ENCODE results near the gene IRF6.

The IRF6 gene

GRCh38 chr1:209785592-209785991 lies 20.4 kb downstream of the IRF6 start:
- no peaks in the 10 kb centered on the region for H3K4me1 ChIP-seq (ENCODE audit: insufficient read depth, low read length)
- H3K4me3 ChIP-seq (ENCODE audit: low read length) = no peak overlapping the region
- peaks cover 9% of the 10 kb centered on the region; the same call in 1 of the 2 replicates for H3K36me3 ChIP-seq (ENCODE audit: insufficient read depth, low read depth, low read length)
- no peak overlapping the region for H3K27ac ChIP-seq (ENCODE audit: low read length)
- H3K9ac ChIP-seq (ENCODE audit: low read depth, low read length) = no peak overlapping the region
- peaks cover 28% of the 10 kb centered on the region; the same call in 1 of the 2 replicates for H3K27me3 ChIP-seq (ENCODE audit: insufficient read depth, low read length)
- H3K9me3 ChIP-seq (ENCODE audit: insufficient read depth, low read depth, low read length) = no peaks in the 10 kb centered on the region; the same call in 1 of the 2 replicates

GRCh38 chr1:209784265-209785169 lies 21.4 kb downstream of the IRF6 start, which contains the start of gene C1orf74:
Gene C1orf74, minus strand, starts transcription at chr1:209784559. Its CDS starts 925 bp downstream, at chr1:209783634.
- Histone ChIP-seq H3K36me3 (ENCODE audit: insufficient read depth, low read depth, low read length) (peaks cover 5% of the 10 kb centered on the region; the same call in 1 of the 2 replicates), H3K9me3 (ENCODE audit: insufficient read depth, low read depth, low read length) (no peaks in the 10 kb centered on the region; the same call in 1 of the 2 replicates), H3K4me1 (ENCODE audit: insufficient read depth, low read length) (no peaks in the 10 kb centered on the region), H3K9ac (ENCODE audit: low read depth, low read length) (peak within 1 kb of the TSS; percentile 97), H3K27ac (ENCODE audit: low read length) (peak within 1 kb of the TSS; percentile 66), H3K27me3 (ENCODE audit: insufficient read depth, low read length) (peaks cover 28% of the 10 kb centered on the region; the same call in 1 of the 2 replicates), H3K4me3 (ENCODE audit: low read length) (peak within 1 kb of the TSS; percentile 98)

DNA sequence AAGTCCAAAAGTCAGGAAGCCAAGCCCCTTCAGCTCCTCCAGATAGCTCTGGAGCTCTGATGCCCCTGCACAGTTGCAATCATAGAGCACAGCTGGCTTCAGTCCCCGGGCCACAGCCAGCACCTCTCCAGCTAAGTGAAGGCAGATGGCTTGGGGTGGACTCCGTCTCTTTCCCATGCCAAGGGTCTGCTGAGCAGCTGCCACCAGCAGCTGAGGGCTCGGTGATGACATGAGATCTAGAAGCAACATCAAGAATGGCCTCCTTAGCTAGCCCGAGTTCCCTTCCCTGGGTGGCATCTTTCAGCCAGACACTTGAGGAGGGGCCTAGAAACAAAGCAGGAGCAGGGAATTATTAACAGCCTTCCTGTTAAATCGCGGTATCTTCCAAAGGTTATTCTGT lies 22.6 kb downstream of the IRF6 start:
- Histone ChIP-seq H3K27ac (ENCODE audit: low read length) (no peak overlapping the region), H3K4me3 (ENCODE audit: low read length) (peak overlapping the region; percentile 98), H3K9ac (ENCODE audit: low read depth, low read length) (peak overlapping the region; percentile 97; the same call in 1 of the 2 replicates)

DNA sequence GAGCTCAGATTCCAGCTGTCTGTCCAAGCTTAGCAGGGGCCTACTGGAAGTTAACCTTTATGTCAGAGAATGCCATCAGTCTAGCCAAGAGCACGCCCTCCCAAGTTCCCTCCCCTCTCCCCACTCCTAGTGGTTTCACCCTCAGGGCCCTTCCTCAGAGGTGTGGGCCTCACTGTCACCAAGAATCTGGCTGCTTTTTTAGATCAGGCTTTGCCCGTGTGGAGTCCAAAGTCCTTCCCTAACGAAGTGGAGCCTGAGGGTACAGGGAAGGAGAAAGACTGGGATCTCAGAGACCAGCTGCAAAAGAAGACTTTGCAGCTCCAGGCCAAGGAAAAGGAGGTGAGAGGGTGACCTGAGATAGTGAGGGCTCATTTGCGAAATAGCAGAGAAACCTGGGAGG lies 25.7 kb downstream of the IRF6 start:
- Histone ChIP-seq H3K36me3 (ENCODE audit: insufficient read depth, low read depth, low read length) (peaks cover 5% of the 10 kb centered on the region; the same call in 1 of the 2 replicates), H3K4me3 (ENCODE audit: low read length) (no peak overlapping the region), H3K4me1 (ENCODE audit: insufficient read depth, low read length) (no peaks in the 10 kb centered on the region), H3K9me3 (ENCODE audit: insufficient read depth, low read depth, low read length) (no peaks in the 10 kb centered on the region; the same call in 1 of the 2 replicates), H3K27me3 (ENCODE audit: insufficient read depth, low read length) (0 out of 2 replicates have a peak, but pooled peaks cover under 1% of the 10 kb centered on the region), H3K9ac (ENCODE audit: low read depth, low read length) (no peak overlapping the region), H3K27ac (ENCODE audit: low read length) (no peak overlapping the region)

More for the DNA sequence above, 22.6 kb downstream of the IRF6 start:
- Histone ChIP-seq H3K4me1 (ENCODE audit: insufficient read depth, low read length) (no peaks in the 10 kb centered on the region), H3K36me3 (ENCODE audit: insufficient read depth, low read depth, low read length) (peaks cover 5% of the 10 kb centered on the region; the same call in 1 of the 2 replicates), H3K9me3 (ENCODE audit: insufficient read depth, low read depth, low read length) (no peaks in the 10 kb centered on the region; the same call in 1 of the 2 replicates), H3K27me3 (ENCODE audit: insufficient read depth, low read length) (peaks cover 28% of the 10 kb centered on the region; the same call in 1 of the 2 replicates)

GRCh38 chr1:209778102-209778501 lies 27.8 kb downstream of the IRF6 start:
- Histone ChIP-seq H3K36me3 (ENCODE audit: insufficient read depth, low read depth, low read length) (peaks cover 4% of the 10 kb centered on the region; the same call in 1 of the 2 replicates), H3K4me3 (ENCODE audit: low read length) (no peak overlapping the region), H3K27me3 (ENCODE audit: insufficient read depth, low read length) (0 out of 2 replicates have a peak, but pooled peaks cover 4% of the 10 kb centered on the region), H3K9ac (ENCODE audit: low read depth, low read length) (no peak overlapping the region), H3K27ac (ENCODE audit: low read length) (no peak overlapping the region), H3K9me3 (ENCODE audit: insufficient read depth, low read depth, low read length) (no peaks in the 10 kb centered on the region), H3K4me1 (ENCODE audit: insufficient read depth, low read length) (no peaks in the 10 kb centered on the region)

- H3K36me3 ChIP-seq (ENCODE audit: insufficient read depth, low read depth, low read length) = no peaks in the 10 kb centered on the region
- no peak overlapping the region for H3K9ac ChIP-seq (ENCODE audit: low read depth, low read length)
- no peak overlapping the region for H3K27ac ChIP-seq (ENCODE audit: low read length)
- H3K4me3 ChIP-seq (ENCODE audit: low read length) = no peak overlapping the region
- no peaks in the 10 kb centered on the region for H3K4me1 ChIP-seq (ENCODE audit: insufficient read depth, low read length)
- 0 out of 2 replicates have a peak, but pooled peaks cover 5% of the 10 kb centered on the region for H3K27me3 ChIP-seq (ENCODE audit: insufficient read depth, low read length)
- H3K9me3 ChIP-seq (ENCODE audit: insufficient read depth, low read depth, low read length) = no peaks in the 10 kb centered on the region
Measured at GRCh38 chr1:209777587-209777986, 28.4 kb downstream of the IRF6 start.

DNA sequence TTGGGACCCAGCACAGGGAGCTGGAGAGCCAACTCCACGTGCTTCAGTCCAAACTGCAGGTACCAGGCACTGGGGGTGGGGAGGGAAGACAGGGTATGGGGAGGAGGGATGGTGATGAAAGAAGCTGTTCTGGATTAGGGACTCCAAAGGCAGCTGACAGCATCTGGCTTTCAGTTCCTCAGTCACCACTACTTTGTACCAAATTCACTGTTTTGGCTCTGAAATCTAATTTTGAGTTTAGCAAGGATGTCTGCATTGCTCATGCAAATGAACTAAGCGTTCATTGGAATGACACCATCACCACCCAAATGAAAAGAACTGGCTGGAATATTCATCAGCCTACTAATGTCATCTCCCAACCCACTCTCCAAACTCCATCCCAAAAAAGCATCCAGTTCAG lies 30.3 kb downstream of the IRF6 start:
- 0 out of 2 replicates have a peak, but pooled peaks cover 5% of the 10 kb centered on the region for H3K27me3 ChIP-seq (ENCODE audit: insufficient read depth, low read length)
- H3K36me3 ChIP-seq (ENCODE audit: insufficient read depth, low read depth, low read length) = no peaks in the 10 kb centered on the region
- peaks cover 7% of the 10 kb centered on the region; the same call in 1 of the 2 replicates for H3K9me3 ChIP-seq (ENCODE audit: insufficient read depth, low read depth, low read length)
- no peak overlapping the region for H3K27ac ChIP-seq (ENCODE audit: low read length)
- no peak overlapping the region for H3K9ac ChIP-seq (ENCODE audit: low read depth, low read length)
- H3K4me3 ChIP-seq (ENCODE audit: low read length) = no peak overlapping the region
- no peaks in the 10 kb centered on the region for H3K4me1 ChIP-seq (ENCODE audit: insufficient read depth, low read length)

- H3K9me3 ChIP-seq (ENCODE audit: insufficient read depth, low read depth, low read length) = peaks cover 7% of the 10 kb centered on the region; the same call in 1 of the 2 replicates
- H3K4me1 ChIP-seq (ENCODE audit: insufficient read depth, low read length) = no peaks in the 10 kb centered on the region
- H3K27ac ChIP-seq (ENCODE audit: low read length) = no peak overlapping the region
- 0 out of 2 replicates have a peak, but pooled peaks cover 5% of the 10 kb centered on the region for H3K27me3 ChIP-seq (ENCODE audit: insufficient read depth, low read length)
- H3K36me3 ChIP-seq (ENCODE audit: insufficient read depth, low read depth, low read length) = no peaks in the 10 kb centered on the region
- H3K4me3 ChIP-seq (ENCODE audit: low read length) = no peak overlapping the region
- H3K9ac ChIP-seq (ENCODE audit: low read depth, low read length) = no peak overlapping the region
Measured at GRCh38 chr1:209774592-209774991, 31.4 kb downstream of the IRF6 start.

- Histone ChIP-seq H3K27ac (ENCODE audit: low read length) (no peak overlapping the region), H3K4me1 (ENCODE audit: insufficient read depth, low read length) (no peaks in the 10 kb centered on the region), H3K9me3 (ENCODE audit: insufficient read depth, low read depth, low read length) (peaks cover 7% of the 10 kb centered on the region; the same call in 1 of the 2 replicates), H3K9ac (ENCODE audit: low read depth, low read length) (no peak overlapping the region), H3K4me3 (ENCODE audit: low read length) (no peak overlapping the region), H3K27me3 (ENCODE audit: insufficient read depth, low read length) (0 out of 2 replicates have a peak, but pooled peaks cover 5% of the 10 kb centered on the region), H3K36me3 (ENCODE audit: insufficient read depth, low read depth, low read length) (no peaks in the 10 kb centered on the region)
Measured at GRCh38 chr1:209772126-209772525, 33.8 kb downstream of the IRF6 start.

GRCh38 chr1:209770636-209771415 lies 35.1 kb downstream of the IRF6 start:
- H3K4me1 ChIP-seq (ENCODE audit: insufficient read depth, low read length) = no peaks in the 10 kb centered on the region
- H3K27ac ChIP-seq (ENCODE audit: low read length) = no peak overlapping the region
- H3K9ac ChIP-seq (ENCODE audit: low read depth, low read length) = no peak overlapping the region
- H3K36me3 ChIP-seq (ENCODE audit: insufficient read depth, low read depth, low read length) = no peaks in the 10 kb centered on the region
- H3K9me3 ChIP-seq (ENCODE audit: insufficient read depth, low read depth, low read length) = peaks cover 7% of the 10 kb centered on the region; the same call in 1 of the 2 replicates
- no peak overlapping the region for H3K4me3 ChIP-seq (ENCODE audit: low read length)
- 0 out of 2 replicates have a peak, but pooled peaks cover 5% of the 10 kb centered on the region for H3K27me3 ChIP-seq (ENCODE audit: insufficient read depth, low read length)

GRCh38 chr1:209769971-209770370 lies 36.0 kb downstream of the IRF6 start:
- Histone ChIP-seq H3K4me3 (ENCODE audit: low read length) (no peak overlapping the region), H3K4me1 (ENCODE audit: insufficient read depth, low read length) (no peaks in the 10 kb centered on the region)

More at GRCh38 chr1:209769971-209770370, 36.0 kb downstream of the IRF6 start:
- no peaks in the 10 kb centered on the region for H3K36me3 ChIP-seq (ENCODE audit: insufficient read depth, low read depth, low read length)
- H3K9me3 ChIP-seq (ENCODE audit: insufficient read depth, low read depth, low read length) = peaks cover 7% of the 10 kb centered on the region; the same call in 1 of the 2 replicates
- 0 out of 2 replicates have a peak, but pooled peaks cover 5% of the 10 kb centered on the region for H3K27me3 ChIP-seq (ENCODE audit: insufficient read depth, low read length)
- no peak overlapping the region for H3K27ac ChIP-seq (ENCODE audit: low read length)
- H3K9ac ChIP-seq (ENCODE audit: low read depth, low read length) = no peak overlapping the region
